NB4 (cell line): ENCODE results near the gene ANKRD33B.

ENCODE experiments used
- POLR2A ChIP-seq: IDR thresholded peaks from 2 replicates; pipeline ENCODE4 v1.6.1; 2011; ENCODE audit warnings: mild to moderate bottlenecking; ENCODE audit not compliant: insufficient read length; ENCODE audit errors: extremely low read depth
- TF ChIP-seq, protein P1 (sequence below): IDR thresholded peaks from one replicate; pipeline ENCODE4 v1.5.1; 2012; ENCODE audit warnings: low read depth, low read length
- TF ChIP-seq, protein P2 (sequence below): IDR thresholded peaks from 2 replicates; pipeline ENCODE4 v1.6.1; 2011; ENCODE audit warnings: low read depth, low read length

DNA sequence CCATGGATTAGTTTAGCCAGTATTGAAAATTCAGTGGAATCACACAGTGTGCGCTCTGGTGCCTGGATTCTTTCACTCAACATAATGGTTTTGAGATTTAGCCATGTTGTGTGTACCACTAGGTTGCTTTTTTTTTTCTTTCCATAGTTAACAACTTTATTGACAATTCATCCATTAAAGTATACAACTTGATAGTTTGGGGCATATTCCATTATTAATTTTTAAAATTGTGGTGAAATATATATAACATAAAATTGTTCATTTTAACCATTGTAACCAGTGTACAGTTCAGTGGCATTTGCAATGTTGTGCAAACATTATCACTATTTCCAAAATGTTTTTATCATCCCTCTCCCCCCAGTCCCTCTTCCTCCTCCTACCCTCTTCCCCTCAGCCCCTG lies 35.2 kb downstream of the ANKRD33B start:
- TF ChIP-seq, protein P1, sequence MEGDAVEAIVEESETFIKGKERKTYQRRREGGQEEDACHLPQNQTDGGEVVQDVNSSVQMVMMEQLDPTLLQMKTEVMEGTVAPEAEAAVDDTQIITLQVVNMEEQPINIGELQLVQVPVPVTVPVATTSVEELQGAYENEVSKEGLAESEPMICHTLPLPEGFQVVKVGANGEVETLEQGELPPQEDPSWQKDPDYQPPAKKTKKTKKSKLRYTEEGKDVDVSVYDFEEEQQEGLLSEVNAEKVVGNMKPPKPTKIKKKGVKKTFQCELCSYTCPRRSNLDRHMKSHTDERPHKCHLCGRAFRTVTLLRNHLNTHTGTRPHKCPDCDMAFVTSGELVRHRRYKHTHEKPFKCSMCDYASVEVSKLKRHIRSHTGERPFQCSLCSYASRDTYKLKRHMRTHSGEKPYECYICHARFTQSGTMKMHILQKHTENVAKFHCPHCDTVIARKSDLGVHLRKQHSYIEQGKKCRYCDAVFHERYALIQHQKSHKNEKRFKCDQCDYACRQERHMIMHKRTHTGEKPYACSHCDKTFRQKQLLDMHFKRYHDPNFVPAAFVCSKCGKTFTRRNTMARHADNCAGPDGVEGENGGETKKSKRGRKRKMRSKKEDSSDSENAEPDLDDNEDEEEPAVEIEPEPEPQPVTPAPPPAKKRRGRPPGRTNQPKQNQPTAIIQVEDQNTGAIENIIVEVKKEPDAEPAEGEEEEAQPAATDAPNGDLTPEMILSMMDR: no peak
- TF ChIP-seq POLR2A: no peak
- TF ChIP-seq, protein P2, sequence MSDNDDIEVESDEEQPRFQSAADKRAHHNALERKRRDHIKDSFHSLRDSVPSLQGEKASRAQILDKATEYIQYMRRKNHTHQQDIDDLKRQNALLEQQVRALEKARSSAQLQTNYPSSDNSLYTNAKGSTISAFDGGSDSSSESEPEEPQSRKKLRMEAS: no peak
